ENCODE measurements around the gene FRMD4A.

The FRMD4A gene

DNA sequence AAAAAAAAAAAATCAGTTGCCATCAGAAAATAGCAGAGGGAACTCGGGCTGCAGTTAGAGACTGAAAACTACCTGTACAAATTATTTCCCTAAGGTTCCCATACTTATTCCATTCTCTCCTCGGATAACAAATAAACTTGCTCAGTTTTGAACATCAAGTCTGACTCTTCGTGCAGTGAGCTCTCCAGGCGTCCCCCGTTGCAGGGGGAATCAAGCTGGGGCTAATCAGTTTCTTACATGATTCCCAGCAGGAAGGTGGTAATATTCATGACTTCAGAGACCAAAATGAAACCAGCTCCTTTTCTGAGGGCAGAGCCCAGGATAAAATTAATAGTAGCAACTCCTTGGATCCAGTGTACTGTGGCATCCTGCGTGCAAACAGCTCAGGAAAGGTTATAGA, 135.3 kb downstream of the FRMD4A start:
- DNase-seq (ENCODE audit: low read depth): no peak
- TF ChIP-seq, protein P1, sequence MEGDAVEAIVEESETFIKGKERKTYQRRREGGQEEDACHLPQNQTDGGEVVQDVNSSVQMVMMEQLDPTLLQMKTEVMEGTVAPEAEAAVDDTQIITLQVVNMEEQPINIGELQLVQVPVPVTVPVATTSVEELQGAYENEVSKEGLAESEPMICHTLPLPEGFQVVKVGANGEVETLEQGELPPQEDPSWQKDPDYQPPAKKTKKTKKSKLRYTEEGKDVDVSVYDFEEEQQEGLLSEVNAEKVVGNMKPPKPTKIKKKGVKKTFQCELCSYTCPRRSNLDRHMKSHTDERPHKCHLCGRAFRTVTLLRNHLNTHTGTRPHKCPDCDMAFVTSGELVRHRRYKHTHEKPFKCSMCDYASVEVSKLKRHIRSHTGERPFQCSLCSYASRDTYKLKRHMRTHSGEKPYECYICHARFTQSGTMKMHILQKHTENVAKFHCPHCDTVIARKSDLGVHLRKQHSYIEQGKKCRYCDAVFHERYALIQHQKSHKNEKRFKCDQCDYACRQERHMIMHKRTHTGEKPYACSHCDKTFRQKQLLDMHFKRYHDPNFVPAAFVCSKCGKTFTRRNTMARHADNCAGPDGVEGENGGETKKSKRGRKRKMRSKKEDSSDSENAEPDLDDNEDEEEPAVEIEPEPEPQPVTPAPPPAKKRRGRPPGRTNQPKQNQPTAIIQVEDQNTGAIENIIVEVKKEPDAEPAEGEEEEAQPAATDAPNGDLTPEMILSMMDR (IDR thresholded peaks at IDR 0.05; ENCODE audit: insufficient read depth, low read depth, low read length, missing control alignments): no peak

DNA sequence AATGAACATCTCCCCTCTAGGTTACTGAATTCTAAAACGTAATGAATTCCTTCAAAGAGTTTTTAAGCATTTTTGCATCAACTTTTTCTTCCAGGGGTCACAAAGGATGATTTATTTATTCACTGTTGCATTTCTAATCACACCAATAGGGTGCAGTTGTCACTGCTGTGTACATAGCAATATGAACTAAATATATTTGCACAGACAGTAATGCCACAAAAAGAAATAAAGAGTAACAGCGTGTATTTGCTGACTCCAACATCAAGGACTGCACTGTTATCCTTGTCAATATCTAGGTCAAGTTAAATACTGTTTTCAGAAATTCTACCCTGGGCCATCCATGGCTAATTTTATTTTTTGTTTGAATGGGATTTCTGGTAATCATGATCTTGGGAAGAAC, 138.0 kb downstream of the FRMD4A start:
- no peak for DNase-seq (ENCODE audit: low read depth)
- H3K4me3 ChIP-seq (ENCODE audit: low read length): no peak overlapping the region
- TF ChIP-seq, protein P1 (IDR thresholded peaks at IDR 0.05; ENCODE audit: insufficient read depth, low read depth, low read length, missing control alignments): no peak

More for the DNA sequence above, 135.3 kb downstream of the FRMD4A start:
- no peak overlapping the region for H3K4me3 ChIP-seq (ENCODE audit: low read length)

DNA sequence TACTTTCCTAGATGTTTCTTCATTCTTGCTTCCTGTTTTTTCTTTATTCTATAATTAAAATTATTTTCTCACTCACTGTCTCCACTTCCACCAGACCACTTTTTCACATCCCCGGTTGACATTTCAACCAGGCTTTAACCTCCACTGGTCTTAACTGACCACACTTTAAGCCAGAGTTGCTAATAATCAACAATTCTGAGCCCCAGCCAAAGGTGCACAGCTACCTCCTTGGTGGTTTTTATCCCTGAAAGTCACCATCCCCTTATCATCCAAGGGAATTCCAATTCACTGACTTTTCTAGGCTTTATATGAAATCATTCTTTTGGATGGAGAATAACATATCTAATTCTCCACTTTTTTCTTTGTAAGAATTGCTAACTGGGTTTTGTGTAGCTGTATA, 138.9 kb downstream of the FRMD4A start:
- no peak overlapping the region for H3K4me3 ChIP-seq (ENCODE audit: low read length)
- TF ChIP-seq, protein P1 (IDR thresholded peaks at IDR 0.05; ENCODE audit: insufficient read depth, low read depth, low read length, missing control alignments): no peak
- DNase-seq (ENCODE audit: low read depth): no peak

DNA sequence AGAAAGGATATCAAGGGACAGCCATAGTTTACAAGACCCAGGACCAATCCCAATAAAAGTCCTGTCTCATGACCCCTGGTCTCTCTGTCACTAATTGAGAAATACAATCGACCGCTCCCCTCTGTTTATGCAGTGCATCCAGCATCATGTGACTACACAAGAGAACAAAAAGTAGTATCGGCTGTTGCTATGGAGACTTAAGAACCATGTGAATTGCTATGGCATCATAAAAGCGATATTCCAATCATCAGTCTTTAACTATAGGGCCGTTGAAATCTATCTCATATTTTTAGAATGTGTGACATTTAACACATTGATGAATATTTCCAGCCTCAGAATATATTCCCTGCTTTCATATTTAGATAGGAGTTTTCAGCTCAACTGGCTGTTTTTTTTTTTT, 139.3 kb downstream of the FRMD4A start:
- TF ChIP-seq, protein P1 (IDR thresholded peaks at IDR 0.05; ENCODE audit: insufficient read depth, low read depth, low read length, missing control alignments): no peak
- no peak for DNase-seq (ENCODE audit: low read depth)
- H3K4me3 ChIP-seq (ENCODE audit: low read length): no peak overlapping the region

DNA sequence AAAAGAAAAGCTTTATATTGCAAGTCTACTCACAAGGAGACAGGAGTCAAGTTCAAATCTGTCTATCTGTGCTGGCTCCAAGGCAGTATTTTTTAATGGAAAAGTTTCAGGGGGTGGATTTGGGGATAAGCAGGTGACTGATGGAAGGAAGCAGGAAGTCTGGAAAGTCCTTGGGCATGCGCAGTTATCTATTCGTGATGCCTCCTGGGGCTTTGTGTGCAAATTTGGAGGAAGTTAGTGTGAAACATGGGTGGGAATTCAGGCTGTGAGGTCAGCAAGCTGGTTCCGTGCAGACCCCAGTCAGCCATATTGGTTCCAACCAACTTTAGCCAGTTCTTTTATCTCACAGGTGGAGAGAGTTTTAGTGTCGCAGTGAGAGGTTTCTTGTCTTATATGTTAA, 140.0 kb downstream of the FRMD4A start:
- no peak for DNase-seq (ENCODE audit: low read depth)
- H3K4me3 ChIP-seq (ENCODE audit: low read length): no peak overlapping the region
- TF ChIP-seq, protein P1 (IDR thresholded peaks at IDR 0.05; ENCODE audit: insufficient read depth, low read depth, low read length, missing control alignments): no peak

DNA sequence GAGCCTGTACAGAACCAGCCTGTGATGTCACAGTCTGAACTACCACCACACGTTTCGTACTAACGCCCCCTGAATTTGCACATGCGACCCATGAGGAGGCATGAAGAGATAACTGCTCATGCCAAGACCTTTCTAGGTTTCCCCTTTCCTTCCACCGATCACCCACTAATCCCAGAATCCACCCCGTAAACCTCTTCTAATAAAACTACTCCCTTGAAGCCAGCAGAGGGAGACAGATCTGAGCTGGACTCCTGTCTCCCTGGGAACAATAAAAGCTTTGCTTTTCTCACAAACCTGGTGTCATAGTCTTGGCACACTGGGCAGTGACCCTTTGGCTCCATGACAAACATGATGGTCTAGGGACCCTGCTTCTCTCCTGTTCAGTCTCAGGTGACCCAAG, 144.5 kb downstream of the FRMD4A start:
- TF ChIP-seq, protein P1 (IDR thresholded peaks at IDR 0.05; ENCODE audit: insufficient read depth, low read depth, low read length, missing control alignments): peak; percentile 47
- H3K4me3 ChIP-seq (ENCODE audit: low read length): no peak overlapping the region
- peak; percentile 22 for DNase-seq (ENCODE audit: low read depth)

DNA sequence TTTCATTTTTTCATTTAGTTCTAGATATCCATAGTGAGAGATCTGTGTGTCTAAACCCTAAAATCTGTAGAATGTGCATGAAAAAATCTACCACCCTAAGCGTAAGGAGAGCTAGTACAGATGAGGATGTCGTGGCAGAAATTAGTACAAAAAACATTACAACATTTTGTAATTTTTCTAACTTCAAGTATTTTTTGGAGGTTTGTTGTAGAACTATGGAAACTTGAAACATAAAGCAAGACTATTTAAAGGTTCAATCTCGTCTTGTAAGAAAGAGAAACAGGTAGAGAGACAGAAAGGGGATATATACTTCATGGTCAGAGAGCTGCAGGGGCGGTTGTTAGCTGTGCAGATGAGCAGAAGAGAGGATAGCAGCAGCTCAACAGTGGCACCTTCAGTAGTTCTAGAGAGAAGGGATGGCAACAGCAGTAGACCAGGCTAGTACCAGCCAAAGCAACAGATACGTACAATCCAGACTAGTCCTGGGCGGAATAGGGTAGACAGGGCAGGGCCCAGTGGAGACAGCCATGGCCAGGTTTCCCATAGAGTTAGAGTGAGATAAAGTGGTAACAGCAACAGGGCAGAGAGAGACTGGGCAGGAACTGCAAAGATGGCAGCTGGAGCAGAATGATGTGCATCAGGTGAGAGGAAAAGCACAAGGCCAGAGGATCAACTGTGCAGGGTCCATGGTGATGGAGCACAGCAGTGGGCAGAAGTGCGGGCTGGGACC, 145.2 kb downstream of the FRMD4A start:
- TF ChIP-seq, protein P1 (IDR thresholded peaks at IDR 0.05; ENCODE audit: insufficient read depth, low read depth, low read length, missing control alignments): peak; percentile 13
- DNase-seq (ENCODE audit: low read depth): peak; percentile 92
- H3K4me3 ChIP-seq (ENCODE audit: low read length): no peak overlapping the region

Data from epithelial cell of esophagus (primary cell).